ENCODE data around the gene SPEN. TPM values are rescaled to one million over a fixed set of nuclear protein-coding genes. Genes with fewer than 3 reads are reported as not detected.

SPEN gene
- total and polyA plus RNA-seq, 10 of the 15 experiments (the other 5 are each of a cell fraction or from before 2014, with no cell fraction given): 5.2 to 58.7 (median 20.1) TPM

DNA sequence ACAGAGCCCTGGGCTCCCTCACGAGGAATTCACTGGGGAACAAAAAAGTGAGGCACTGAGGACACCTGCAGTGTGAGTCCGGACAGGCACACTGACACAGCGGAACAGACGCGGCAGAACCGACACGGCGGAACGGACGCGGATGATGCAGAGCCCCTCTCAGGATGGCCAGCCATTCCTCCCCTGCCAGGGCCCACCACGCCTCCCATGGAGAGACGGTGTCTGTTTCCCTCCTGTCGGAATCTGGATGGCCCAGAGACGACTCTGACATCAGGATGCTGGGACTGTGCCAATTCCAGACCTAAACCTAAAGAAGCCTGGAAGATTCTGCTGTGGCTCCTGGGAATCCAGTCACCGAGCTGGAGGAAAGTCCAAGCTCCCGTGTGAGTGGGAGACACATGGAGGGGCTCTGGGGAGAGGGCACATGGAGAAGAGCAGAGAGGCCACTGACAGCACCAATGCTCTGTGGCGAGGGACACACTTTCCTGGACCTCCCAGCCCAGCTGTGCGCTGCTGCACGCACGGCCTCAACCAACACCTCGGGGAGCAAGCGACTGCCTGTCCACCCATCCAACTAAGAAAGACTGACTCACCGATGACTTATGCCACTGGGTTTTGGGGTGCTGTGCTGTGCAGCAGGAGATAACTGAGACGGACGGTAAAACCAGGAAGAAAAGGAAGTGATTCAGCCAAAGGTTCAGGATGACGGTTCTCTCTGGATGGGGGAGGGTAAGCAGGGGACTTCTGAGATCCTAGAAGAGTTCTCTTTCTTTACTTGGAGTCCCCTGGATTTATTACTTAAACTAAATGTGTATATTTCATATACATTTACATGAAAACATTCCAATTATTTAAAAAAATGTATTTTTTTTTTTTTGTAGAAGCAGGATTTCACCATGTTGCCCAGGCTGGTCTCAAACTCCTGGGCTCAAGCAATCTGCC, 105.1 kb downstream of the SPEN start (continued):
- TF ChIP-seq, protein P1, sequence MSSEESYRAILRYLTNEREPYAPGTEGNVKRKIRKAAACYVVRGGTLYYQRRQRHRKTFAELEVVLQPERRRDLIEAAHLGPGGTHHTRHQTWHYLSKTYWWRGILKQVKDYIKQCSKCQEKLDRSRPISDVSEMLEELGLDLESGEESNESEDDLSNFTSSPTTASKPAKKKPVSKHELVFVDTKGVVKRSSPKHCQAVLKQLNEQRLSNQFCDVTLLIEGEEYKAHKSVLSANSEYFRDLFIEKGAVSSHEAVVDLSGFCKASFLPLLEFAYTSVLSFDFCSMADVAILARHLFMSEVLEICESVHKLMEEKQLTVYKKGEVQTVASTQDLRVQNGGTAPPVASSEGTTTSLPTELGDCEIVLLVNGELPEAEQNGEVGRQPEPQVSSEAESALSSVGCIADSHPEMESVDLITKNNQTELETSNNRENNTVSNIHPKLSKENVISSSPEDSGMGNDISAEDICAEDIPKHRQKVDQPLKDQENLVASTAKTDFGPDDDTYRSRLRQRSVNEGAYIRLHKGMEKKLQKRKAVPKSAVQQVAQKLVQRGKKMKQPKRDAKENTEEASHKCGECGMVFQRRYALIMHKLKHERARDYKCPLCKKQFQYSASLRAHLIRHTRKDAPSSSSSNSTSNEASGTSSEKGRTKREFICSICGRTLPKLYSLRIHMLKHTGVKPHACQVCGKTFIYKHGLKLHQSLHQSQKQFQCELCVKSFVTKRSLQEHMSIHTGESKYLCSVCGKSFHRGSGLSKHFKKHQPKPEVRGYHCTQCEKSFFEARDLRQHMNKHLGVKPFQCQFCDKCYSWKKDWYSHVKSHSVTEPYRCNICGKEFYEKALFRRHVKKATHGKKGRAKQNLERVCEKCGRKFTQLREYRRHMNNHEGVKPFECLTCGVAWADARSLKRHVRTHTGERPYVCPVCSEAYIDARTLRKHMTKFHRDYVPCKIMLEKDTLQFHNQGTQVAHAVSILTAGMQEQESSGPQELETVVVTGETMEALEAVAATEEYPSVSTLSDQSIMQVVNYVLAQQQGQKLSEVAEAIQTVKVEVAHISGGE (CRISPR knock-in tag; IDR thresholded peaks at IDR 0.05): no peak
- TF ChIP-seq MTA3 (IDR thresholded peaks at IDR 0.05; ENCODE audit: borderline replicate concordance, low read length) (no peak), EP300 (IDR thresholded peaks at IDR 0.05; ENCODE audit: borderline replicate concordance in 1 of 2, control insufficient read depth in 1 of 2, low read depth in 2 of 2, low read length in 2 of 2) (no peak), WRNIP1 (IDR thresholded peaks at IDR 0.05; ENCODE audit: borderline replicate concordance, low read depth, low read length) (no peak)

DNA sequence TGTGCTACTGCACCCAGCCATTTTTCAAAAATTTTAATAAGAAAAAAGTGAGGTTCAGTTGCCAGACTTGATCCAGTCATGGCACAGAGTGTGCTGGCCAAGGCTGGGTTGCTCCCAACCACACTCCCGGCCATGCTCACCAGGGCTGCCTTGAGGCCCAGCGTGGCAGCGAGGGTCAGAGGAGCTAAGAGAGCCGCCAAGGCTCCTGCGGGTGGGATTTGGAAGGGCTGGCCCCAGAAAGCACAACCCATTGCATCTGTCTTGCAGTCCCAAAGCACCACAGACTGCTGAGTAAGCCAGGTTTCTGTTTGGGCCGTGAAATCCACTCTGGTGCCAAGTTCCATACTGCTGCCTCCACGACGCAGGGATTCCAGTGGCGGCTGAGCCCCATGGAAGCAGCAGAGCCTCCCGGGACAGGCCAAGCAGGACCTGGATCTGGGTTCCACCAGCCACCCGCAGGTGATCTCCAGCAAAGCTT, 105.8 kb downstream of the SPEN start:
- Histone ChIP-seq H3K79me2 (ENCODE audit: control insufficient read depth, insufficient read depth, low read length) (peaks cover 18% of the 10 kb centered on the region), H2AFZ (ENCODE audit: control insufficient read depth, low read depth, low read length) (no peak overlapping the region), H3K4me3 (no peak overlapping the region), H3K27ac (ENCODE audit: control insufficient read depth, insufficient read depth) (no peak overlapping the region), H3K27me3 (replicated peaks in 1 of 2; ENCODE audit: control insufficient read depth in 2 of 2, insufficient read depth in 2 of 2, low read length in 1 of 2) (no peaks in the 10 kb centered on the region), H4K20me1 (ENCODE audit: control insufficient read depth, insufficient read depth) (peaks cover 3% of the 10 kb centered on the region; the same call in 1 of the 2 replicates), H3K4me1 (ENCODE audit: control insufficient read depth, insufficient read depth, low read length) (peaks cover 31% of the 10 kb centered on the region), H3K9me3 (replicated peaks; ENCODE audit: control insufficient read depth, insufficient read depth, low read length) (no peaks in the 10 kb centered on the region), H3K4me2 (ENCODE audit: control insufficient read depth, insufficient read depth) (no peak overlapping the region), H3K9ac (ENCODE audit: control insufficient read depth, insufficient read depth, low read length) (no peak overlapping the region), H3K36me3 (ENCODE audit: control insufficient read depth in 2 of 2, insufficient read depth in 2 of 2, low read length in 1 of 2) (peaks cover 0 to 15% of the 10 kb centered on the region in 2 experiments; a peak in 2 of 4 replicates)
- TF ChIP-seq, protein P2, sequence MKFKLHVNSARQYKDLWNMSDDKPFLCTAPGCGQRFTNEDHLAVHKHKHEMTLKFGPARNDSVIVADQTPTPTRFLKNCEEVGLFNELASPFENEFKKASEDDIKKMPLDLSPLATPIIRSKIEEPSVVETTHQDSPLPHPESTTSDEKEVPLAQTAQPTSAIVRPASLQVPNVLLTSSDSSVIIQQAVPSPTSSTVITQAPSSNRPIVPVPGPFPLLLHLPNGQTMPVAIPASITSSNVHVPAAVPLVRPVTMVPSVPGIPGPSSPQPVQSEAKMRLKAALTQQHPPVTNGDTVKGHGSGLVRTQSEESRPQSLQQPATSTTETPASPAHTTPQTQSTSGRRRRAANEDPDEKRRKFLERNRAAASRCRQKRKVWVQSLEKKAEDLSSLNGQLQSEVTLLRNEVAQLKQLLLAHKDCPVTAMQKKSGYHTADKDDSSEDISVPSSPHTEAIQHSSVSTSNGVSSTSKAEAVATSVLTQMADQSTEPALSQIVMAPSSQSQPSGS (IDR thresholded peaks at IDR 0.05; ENCODE audit: low read length): no peak
- TF ChIP-seq TBL1XR1 (IDR thresholded peaks at IDR 0.05; ENCODE audit: low read depth, low read length) (no peak), NR2C2 (IDR thresholded peaks at IDR 0.05; ENCODE audit: borderline replicate concordance, control insufficient read depth, insufficient read length, low read depth) (no peak), EGR1 (IDR thresholded peaks at IDR 0.05; ENCODE audit: borderline replicate concordance in 1 of 2, low read depth in 2 of 2, low read length in 2 of 2) (no peak), TCF12 (IDR thresholded peaks at IDR 0.05; ENCODE audit: low read depth, low read length) (no peak), GABPA (IDR thresholded peaks at IDR 0.05; ENCODE audit: low read depth) (no peak)
- TF ChIP-seq, protein P3, sequence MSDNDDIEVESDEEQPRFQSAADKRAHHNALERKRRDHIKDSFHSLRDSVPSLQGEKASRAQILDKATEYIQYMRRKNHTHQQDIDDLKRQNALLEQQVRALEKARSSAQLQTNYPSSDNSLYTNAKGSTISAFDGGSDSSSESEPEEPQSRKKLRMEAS (IDR thresholded peaks at IDR 0.05; ENCODE audit: low read depth, low read length): no peak
- TF ChIP-seq, protein P4, sequence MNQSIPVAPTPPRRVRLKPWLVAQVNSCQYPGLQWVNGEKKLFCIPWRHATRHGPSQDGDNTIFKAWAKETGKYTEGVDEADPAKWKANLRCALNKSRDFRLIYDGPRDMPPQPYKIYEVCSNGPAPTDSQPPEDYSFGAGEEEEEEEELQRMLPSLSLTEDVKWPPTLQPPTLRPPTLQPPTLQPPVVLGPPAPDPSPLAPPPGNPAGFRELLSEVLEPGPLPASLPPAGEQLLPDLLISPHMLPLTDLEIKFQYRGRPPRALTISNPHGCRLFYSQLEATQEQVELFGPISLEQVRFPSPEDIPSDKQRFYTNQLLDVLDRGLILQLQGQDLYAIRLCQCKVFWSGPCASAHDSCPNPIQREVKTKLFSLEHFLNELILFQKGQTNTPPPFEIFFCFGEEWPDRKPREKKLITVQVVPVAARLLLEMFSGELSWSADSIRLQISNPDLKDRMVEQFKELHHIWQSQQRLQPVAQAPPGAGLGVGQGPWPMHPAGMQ (IDR thresholded peaks at IDR 0.05; ENCODE audit: borderline replicate concordance): no peak
- DNase-seq (ENCODE audit: low read depth, low spot score) (no peak), FAIRE-seq (no peak), ATAC-seq (no peak)
- no TSS peak for BruUV-seq (replicated peaks)
- in situ Hi-C loops (cut with MboI): no loop called here
- SMC1A ChIA-PET (ENCODE audit: uncharacterized antibody, unreplicated experiment): interaction anchor here (1.5 kb wide), 1 partner anchor 54 kb away, joined by 3 read pairs; no protein-coding TSS in a partner anchor
- RAD21 ChIA-PET (ENCODE audit: unreplicated experiment): interaction anchor here (1.0 to 4.3 kb wide), 3 partner anchors 11 to 137 kb away, joined by 3 to 21 read pairs (median 4); no protein-coding TSS in a partner anchor
- intact Hi-C loops (cut with micrococcal nuclease; ENCODE audit: unreplicated experiment): no loop called here
- CTCF ChIA-PET: interaction anchor here (0.6 kb wide), 1 partner anchor 173 kb away, joined by 3 read pairs; no protein-coding TSS in a partner anchor
- POLR2A ChIA-PET: interaction anchor here (0.8 kb wide), 1 partner anchor 11 kb away, joined by 3 read pairs; no protein-coding TSS in a partner anchor
- WGBS (ENCODE audit: insufficient coverage, insufficient replicate concordance, low lambda C conversion rate, missing lambda C conversion rate): 93% methylated on average over 11 of the region's 11 CpGs
